ENCODE data around the gene CSE1L.

DNA sequence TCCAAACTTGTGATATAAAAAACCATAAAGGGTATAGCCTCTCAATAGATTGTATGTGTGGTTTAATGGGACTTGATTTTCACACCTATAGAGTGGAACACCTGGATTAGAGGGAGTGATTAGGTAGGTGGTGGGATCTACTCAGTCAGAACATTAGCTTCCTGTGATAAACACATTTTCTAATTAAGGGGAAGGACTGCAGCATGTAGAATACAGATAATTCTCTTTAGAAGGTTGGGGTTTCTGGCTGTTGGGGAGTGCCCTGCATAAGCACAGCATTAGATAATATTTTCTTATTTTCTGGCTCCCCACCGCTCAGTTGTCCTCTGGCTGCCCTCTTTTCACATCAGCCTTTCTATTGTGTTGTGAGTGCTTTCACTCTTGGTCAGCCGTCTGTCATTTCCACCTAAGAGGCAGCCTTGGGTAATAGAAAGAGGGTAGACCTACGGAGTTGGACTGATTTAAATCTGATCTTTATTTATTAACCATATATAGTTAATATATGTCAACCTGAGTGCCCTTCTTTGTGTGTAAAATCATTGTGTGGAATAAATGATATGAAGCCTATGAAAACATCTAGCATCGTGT lies 8.0 kb downstream of the CSE1L start:
- TF ChIP-seq BCL11A (tag by site-specific recombination; IDR thresholded peaks at IDR 0.05; ENCODE audit: low read depth) (no peak), ZNF843 (tag by site-specific recombination; IDR thresholded peaks at IDR 0.05) (no peak)

Data from HEK293 (cell line).